Measurements from ENCODE around the gene CCKAR.

The CCKAR gene

GRCh38 chr4:26458157-26458561 is 32.1 kb downstream of the CCKAR start:
- DNase-seq = no peak

- no peak for DNase-seq
Measured at GRCh38 chr4:26457412-26457811, 32.9 kb downstream of the CCKAR start.

GRCh38 chr4:26455571-26455970 is 34.7 kb downstream of the CCKAR start:
- no peak for DNase-seq

GRCh38 chr4:26454961-26455360 is 35.3 kb downstream of the CCKAR start:
- no peak for DNase-seq

- DNase-seq = no peak
Measured at GRCh38 chr4:26452565-26453531, 37.4 kb downstream of the CCKAR start.

GRCh38 chr4:26451597-26451996 is 38.7 kb downstream of the CCKAR start:
- no peak for DNase-seq

GRCh38 chr4:26450418-26450817 is 39.9 kb downstream of the CCKAR start:
- no peak for DNase-seq

- DNase-seq = no peak
Measured at GRCh38 chr4:26447378-26447777, 42.9 kb downstream of the CCKAR start.

- DNase-seq = no peak
Measured at GRCh38 chr4:26441771-26442170, 48.5 kb downstream of the CCKAR start.

GRCh38 chr4:26441102-26441501 is 49.2 kb downstream of the CCKAR start:
- no peak for DNase-seq

- DNase-seq = no peak
Measured at GRCh38 chr4:26434030-26434639, 56.1 kb downstream of the CCKAR start.

- no peak for DNase-seq
Measured at GRCh38 chr4:26433556-26433955, 56.7 kb downstream of the CCKAR start.

- no peak for DNase-seq
Measured at GRCh38 chr4:26432419-26432818, 57.9 kb downstream of the CCKAR start.

GRCh38 chr4:26431461-26432180 is 58.7 kb downstream of the CCKAR start:
- DNase-seq = no peak

All from CD4-positive, alpha-beta T cell treated with Interferon alpha-2 for 1 hour (primary cell).